SU-DHL-6 (cell line): ENCODE results near the gene CYB5R3.

Experiments used
- EZH2phosphoT487 ChIP-seq: fragments of 200-600 bp; sonication (generic), shearing (Covaris generic); conservative IDR thresholded peaks from 2 replicates; pipeline ENCODE4 v1.6.1; 2018; ENCODE audit warnings: mild to moderate bottlenecking, antibody characterized with exemption, low read length, moderate library complexity, mixed read lengths
- TF ChIP-seq, protein P1 (sequence below): fragments of 200-600 bp; sonication (generic); IDR thresholded peaks from one replicate; pipeline ENCODE4 v1.5.1; 2017; ENCODE audit warnings: antibody characterized with exemption, mild to moderate bottlenecking, low read length, moderate library complexity; ENCODE audit not compliant: insufficient read depth, poor library complexity, severe bottlenecking

DNA sequence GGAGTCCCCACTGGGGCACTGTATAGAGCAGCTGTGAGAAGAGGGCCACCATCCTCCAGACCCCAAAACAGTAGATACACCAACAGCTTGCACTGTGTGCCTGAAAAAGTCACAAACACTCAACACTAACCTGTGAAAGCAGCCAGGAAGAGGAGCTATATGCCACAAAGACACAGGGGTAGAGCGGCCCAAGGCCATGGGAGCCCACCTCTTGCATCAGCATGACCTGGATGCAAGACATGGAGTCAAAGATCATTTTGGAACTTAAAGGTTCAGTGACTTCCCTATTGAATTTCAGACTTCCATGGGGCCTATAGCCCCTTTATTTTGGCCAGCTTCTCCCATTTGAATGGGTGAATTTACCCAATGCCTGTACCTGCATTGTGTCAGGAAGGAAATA is 29.7 kb upstream of the CYB5R3 start:
- TF ChIP-seq, protein P1, sequence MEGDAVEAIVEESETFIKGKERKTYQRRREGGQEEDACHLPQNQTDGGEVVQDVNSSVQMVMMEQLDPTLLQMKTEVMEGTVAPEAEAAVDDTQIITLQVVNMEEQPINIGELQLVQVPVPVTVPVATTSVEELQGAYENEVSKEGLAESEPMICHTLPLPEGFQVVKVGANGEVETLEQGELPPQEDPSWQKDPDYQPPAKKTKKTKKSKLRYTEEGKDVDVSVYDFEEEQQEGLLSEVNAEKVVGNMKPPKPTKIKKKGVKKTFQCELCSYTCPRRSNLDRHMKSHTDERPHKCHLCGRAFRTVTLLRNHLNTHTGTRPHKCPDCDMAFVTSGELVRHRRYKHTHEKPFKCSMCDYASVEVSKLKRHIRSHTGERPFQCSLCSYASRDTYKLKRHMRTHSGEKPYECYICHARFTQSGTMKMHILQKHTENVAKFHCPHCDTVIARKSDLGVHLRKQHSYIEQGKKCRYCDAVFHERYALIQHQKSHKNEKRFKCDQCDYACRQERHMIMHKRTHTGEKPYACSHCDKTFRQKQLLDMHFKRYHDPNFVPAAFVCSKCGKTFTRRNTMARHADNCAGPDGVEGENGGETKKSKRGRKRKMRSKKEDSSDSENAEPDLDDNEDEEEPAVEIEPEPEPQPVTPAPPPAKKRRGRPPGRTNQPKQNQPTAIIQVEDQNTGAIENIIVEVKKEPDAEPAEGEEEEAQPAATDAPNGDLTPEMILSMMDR = no peak
- TF ChIP-seq EZH2phosphoT487 = no peak
